ENCODE measurements around the gene EXD3.
A peak's percentile ranks its signal among the peaks of the same experiment; 100 is the strongest.
"Not testable (repeated sequence)": the region's sequence is repeated elsewhere in the genome, so short reads cannot be mapped to it uniquely, and the experiment has no call there.

The EXD3 gene

DNA sequence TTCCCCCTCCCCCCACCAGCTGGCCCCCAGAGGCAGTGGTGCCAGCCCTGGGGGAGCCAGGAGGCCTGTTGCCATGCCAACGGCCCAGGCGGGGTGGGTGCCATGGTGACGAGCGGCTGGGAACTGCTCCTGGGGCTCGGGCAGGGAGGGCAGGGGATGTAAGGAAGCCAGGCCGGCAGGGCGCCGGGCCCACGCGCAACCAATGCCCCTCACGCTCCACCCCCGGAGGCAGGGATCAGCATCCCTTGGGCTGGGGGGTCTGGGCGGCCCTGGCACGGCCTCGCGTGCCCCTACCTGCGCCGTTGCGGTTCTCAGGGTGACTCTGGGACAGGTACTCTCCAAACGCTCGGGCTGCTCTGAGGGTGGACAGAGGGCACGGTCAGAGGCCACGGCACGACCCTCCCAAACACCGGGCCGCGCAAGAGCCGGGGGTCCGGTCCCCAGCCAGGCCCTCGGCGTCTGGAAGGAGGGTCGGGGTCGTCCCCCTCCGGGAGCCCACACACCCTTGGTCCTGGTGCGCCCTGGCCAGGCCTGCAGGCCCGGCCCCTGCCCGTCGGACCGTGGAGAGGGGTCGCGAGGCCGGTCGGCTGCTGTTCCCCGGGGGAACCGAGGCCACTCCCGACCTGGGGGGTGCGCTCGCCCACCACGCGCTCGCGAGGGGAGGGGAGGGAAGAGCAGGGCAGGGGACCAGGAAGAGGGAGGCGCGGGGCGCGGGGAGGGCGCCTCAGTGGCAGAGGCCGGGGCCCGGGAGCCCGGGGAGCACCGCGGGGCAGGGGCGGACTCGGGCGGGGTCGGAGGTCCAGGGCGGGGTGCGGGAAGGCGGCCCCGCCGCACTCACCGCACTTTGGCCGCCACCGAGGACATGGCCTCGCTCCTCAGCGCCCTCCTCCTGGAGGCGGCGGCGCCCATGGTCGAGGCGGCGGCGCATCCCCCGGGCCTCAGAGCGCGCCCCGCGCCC is 35.5 kb upstream of the EXD3 start:
- DNase-seq: no peak

DNA sequence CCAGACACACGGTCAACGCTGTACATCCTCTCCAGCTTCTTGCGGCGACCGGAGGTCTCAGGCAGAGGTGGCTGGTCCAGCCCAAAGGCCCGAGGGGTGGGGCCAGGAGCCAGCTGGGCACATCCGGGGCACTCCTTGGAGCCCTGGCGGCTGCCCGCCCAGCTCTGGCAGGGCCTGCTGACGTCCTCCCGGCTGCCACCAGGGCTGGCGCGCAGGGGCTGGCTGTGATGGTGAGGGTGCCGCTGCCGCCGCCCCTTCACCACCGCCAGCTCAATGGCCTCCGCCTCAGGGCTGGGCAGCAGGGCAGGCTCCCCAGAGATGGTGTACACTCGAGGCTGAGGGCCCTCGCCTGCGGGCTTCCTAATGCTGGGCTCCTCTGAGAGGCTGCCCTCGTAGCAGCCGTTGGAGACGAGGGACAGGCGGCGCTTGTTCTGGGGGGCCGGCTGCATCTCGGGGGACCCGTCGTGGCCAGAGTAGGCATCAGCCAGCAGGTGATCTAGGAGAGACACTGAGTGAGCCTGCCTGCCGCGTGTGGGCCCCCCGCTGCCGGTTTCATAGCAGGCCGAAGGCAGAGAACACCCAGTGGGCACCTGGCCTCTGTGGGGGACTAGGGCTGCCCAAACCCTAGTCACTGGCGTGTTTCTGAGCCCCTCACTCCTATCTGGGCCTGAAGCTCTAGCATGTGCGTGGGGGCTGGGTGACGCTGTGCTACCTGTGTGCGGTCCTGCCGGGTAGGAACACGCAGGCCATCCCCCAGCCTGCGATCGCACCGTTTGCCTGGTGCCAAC is 34.6 kb upstream of the EXD3 start:
- no peak for DNase-seq

- no peak for DNase-seq
Observed at GRCh38 chr9:137456864-137457405, 34.0 kb upstream of the EXD3 start.

DNA sequence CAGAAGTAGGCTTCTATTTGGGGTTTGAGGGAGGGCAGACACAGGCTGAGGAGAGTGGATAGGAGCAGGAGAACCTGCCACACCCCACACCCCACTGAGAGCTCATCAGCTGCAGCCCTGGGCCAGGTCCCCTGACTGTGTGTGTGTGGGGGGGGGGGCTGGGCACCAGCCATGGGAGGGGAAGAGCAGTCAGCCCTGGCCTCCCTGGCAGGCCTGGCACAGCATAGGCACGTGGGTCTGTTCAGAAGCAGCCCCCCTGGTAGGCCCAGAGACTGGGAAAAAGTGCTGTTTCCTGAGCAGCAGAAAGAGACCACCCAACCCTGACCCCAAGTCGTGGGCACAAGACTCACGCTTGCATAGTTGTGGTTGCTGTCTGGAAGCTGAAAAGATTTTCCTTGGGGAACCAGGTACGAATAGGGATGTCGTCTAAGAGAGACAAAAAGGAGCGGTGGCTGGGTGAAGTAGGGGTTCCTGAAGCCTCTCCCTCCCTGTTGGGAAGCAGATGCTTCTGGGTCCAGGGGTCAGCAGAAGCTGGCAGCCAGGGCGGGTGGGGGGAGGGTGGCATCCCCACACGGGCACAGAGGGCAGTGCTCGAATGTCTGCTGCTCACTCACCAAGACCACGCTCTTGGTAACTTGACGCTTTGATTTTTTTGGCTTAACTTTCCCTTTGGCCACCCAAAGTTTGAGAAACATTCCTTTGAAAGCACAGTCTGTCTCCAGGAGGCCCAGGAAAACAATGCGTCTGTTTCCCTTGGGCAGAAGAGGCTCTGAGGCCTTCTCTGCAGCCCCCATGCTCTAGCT is 33.3 kb upstream of the EXD3 start:
- DNase-seq: no peak

GRCh38 chr9:137455359-137455991 is 32.5 kb upstream of the EXD3 start:
- no peak for DNase-seq

DNA sequence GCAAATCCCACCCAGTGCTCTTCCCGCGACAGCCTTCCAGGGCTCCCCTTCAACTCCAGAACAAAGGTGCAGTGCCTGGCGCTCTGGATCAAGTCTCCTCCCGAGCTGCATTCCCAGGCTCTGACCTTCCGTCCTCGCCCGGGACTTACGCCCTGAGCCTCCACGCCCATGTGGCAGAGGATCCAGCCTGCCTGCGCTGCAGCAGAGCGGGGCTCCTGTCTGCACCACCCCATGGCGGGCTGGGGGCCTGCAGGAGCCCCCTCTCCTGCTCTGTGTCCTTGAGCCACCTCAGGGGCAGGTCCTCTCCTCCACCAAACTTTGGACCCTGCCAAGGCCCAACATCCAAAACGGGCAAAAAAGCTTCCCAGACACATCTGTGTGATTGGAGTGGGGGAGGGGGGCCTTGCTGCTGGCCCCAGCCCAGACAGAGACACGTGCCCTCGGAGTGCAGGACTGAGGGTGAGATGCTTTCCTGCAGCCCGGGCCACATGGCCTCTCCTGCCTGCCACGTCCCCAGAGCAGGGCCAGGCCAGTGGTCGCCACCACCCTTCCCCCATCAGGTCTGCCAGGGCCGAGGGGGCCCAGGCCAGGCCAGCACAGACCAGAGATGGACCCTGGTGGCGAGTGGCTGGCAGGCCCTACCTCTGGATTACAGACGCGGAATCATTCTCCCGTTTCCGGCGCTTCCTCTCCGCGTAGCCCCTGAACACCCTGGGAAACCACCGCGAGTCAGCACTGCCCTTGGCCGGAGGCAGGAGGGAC is 31.8 kb upstream of the EXD3 start:
- no peak for DNase-seq

DNA sequence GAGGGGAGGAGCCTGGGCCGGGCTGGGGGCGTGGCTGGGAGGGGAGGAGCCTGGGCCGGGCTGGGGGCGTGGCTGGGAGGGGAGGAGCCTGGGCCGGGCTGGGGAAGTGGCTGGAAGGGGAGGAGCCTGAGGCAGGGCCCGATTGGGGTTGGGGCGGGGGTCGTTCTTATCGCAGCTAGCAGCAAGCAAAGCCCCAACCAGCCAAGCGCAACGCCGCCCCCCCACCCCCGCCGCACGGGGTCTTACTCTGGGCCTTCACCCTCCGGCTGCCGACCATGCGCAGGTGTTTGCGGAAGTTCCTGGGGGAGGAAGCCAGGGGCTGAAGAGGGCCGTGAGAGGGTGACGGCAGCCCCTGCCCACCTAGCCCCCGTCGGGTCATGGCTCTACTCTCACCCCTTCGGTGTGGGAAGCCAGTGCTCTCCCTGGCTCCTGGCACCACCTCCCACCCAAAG is 31.2 kb upstream of the EXD3 start:
- no peak for DNase-seq

DNA sequence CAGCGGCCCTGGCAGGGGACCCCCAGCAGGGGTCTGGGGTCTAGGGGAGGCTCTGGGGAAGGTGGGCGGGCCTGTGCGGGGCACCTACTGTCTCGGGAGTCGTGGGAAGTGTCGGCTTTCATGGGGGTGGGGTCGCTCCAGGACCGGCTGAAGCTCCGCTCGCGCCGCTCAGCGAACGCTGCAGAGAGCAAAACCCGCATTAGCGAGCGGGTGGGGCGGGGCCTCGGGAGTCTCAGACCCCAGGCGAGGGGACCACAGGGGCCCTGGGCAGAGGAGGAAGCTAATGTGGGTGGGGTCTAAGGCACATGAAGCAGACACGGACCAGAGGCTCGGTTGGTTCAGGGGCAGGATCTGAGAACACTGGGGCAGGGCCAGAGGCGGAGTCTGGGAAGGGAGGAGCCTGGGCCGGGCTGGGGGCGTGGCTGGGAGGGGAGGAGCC is 30.7 kb upstream of the EXD3 start:
- peak; percentile 25 for DNase-seq

DNA sequence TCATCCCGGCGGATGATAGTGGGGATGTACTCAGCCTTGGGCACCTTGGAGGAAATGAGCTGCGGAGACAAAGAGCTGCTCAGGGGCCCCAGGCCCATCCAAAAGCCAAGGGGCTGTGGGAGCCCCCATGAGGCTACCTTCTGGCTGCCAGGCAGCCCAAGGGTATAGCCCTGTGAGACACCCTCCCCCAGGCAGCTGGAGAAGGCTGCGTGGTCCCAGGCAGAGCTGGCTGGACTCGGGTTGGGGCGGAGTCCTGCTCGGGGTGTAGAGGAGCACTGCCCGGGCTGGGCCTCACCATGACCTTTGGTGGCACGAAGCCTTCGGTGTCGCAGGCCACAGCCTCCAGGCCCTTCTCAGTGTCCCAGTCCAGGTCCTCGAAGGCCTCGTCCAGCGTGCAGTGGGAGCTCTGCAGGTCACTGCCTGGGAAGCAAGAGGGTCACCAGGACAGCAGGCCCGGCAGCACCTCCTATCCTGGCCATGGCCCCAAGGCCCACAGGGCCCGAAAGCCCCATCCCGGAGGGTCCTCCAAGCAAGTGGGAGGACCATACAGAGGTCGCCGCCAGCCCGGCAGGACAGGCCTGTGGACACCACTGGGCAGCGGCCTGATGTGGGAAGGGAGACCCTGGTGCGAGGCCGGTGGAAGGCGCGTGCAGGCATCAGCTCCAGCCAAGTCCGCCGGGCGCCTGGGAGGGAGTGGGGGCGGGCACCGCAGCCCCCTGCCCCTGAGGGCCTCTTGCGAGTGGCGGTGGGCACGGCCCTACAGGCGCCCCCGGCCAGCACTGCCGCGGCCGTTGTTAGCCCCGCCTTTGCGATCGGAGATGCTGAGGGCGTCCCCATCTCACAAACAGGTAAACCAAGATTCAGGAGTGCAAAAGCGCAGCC is 30.0 kb upstream of the EXD3 start:
- no peak for DNase-seq

- no peak for DNase-seq
Observed at GRCh38 chr9:137452006-137452760, 29.2 kb upstream of the EXD3 start.

DNA sequence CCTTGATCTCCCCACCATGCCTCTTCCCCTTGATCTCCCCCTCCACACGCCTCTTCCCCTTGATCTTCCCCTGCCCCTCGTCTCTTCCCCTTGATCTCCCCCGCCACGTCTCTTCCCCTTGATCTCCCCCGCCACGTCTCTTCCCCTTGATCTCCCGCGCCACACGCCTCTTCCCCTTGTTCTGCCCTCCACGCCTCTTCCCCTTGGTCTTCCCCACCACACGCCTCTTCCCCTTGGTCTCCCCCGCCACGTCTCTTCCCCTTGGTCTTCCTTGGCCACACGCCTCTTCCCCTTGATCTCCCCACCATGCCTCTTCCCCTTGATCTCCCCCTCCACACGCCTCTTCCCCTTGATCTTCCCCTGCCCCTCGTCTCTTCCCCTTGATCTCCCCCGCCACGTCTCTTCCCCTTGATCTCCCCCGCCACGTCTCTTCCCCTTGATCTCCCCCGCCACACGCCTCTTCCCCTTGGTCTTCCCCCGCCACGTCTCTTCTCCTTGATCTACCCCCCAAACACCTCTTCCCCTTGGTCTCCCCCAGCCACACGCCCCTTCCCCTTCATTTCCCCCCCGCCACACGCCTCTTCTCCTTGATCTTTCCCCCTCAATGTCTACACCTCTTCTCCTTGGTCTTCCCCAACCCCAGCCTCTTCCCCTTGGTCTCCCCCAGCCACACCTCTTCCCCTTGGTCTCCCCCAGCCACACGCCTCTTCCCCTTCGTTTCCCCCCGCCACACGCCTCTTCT is 28.5 kb upstream of the EXD3 start:
- not testable (repeated sequence) for DNase-seq

GRCh38 chr9:137450539-137451222 is 27.7 kb upstream of the EXD3 start:
- not testable (repeated sequence) for DNase-seq

- DNase-seq: no peak
Observed at GRCh38 chr9:137449931-137450538, 27.1 kb upstream of the EXD3 start.

DNA sequence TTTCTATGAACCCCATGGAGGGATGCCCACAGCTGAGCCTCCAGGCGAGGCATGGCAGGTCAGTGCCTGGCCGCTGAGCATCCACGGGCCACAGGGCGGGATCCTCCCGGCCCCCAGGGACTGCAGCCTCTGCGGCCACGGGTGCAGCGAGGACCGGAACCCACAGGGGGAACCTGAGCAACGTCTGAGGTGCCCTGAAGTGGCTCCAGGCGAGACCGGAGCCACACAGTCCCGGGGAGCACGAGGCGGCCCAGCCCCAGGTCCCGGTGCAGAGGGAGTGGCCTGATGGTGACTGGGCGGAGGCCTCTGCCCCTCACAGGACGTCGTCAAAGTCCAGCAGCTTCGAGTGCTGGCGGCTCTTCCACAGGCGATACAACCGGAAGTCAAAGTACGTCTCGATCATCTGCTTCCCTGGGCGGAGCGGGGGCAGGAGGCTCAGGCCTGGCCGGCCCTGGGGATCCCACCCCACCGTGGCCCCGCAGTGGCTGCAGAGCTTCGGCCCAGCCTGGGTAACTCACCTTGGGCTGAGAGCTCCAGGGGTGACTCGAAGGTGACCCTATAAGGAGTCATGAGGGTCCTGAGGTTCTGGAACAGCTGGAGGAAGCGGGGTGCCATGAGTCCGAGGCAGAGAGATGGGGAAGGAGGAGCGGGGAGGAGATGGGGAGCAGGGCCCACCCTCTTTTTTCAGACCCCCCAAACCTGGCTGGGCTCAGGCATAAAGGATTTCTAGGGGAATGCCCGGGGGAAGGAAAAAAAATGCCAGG is 26.3 kb upstream of the EXD3 start:
- DNase-seq: no peak

- DNase-seq: no peak
Observed at GRCh38 chr9:137448602-137448962, 25.6 kb upstream of the EXD3 start.

DNA sequence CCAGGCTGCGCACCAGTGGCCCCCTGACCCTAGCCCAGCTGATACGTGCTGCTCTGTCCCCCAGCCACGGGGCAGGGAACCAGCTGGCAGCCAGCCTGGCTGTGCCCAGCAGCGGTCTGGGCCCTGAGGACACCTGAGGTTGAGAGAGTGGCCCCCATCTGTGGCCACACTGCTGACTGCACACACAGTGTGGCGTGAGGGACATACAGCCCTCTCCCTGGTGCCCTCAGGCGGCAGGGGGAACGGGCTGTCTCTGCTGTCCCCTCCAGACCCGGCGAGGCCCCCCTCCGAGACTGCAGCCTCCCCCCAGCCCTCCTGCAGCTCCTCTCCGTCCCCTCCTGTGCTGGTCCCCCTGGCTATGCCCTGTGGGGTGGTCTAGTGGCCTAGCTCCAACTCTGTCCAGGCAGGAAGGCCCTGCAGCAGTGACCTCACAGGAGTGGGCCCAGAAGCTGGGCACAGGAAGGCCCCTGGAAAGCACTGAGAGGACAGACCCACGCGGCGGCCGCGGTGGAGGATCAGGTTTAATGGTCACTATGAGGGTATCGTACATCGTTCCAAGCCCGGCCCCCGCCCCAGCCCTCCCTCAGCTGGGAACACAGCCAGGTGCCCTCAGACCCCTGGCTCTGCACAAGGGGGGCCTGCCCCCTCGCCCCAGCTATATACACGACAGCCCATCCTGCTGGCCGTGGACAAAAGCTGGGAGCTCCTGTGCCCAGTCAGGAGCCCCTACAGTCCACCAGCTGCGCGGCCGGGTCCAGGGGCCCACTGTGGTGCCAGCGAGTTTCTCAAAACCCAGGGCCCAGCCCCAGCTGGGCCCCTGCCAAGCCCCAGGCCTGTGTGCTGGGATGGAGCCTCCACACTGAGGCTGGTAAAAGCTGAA is 25.0 kb upstream of the EXD3 start:
- no peak for DNase-seq
